Adrenal gland (tissue), 12 donors: ENCODE results near the gene ZNF620. TPM values are rescaled to one million over a fixed set of nuclear protein-coding genes. Genes with fewer than 3 reads are reported as not detected.
A peak's percentile ranks its signal among the peaks of the same experiment; 100 is the strongest.

Experiments
- DNase-seq, 7 donors: peaks; one replicate each; pipeline ENCODE4 v3.0.0-alpha.2; 2019 to 2020
- H3K27ac ChIP-seq, 5 donors: fragments of 200-600 bp; sonication (generic) in 4 of 5; 1 replicate in 3 of 5; 2 replicates in 2 of 5; pipeline versions ENCODE4 v1.5.1 to v1.8.0; 2016 to 2020; ENCODE audit warnings: mild to moderate bottlenecking in 1 of 5
- H3K27me3 ChIP-seq: fragments of 200-600 bp; 2 replicates; pipeline ENCODE4 v1.8.0; 2021
- H3K36me3 ChIP-seq, 2 donors: fragments of 200-600 bp; replicated peaks in 1 of 2; 1 replicate in 1 of 2; 2 replicates in 1 of 2; pipeline versions ENCODE4 v1.5.1 to v1.8.0; 2018 to 2022
- H3K4me1 ChIP-seq, 2 donors: fragments of 200-600 bp; replicated peaks in 1 of 2; 1 replicate in 1 of 2; 2 replicates in 1 of 2; pipeline versions ENCODE4 v1.5.1 to v1.8.0; 2018 to 2021
- H3K4me3 ChIP-seq, 4 donors: fragments of 200-600 bp; sonication (generic) in 3 of 4; one replicate each; pipeline ENCODE4 v1.5.1; 2016 to 2018
- H3K9me3 ChIP-seq, 3 donors: fragments of 200-600 bp; sonication (generic) in 1 of 3; replicated peaks in 1 of 3; 1 replicate in 2 of 3; 2 replicates in 1 of 3; pipeline versions ENCODE4 v1.5.1 to v1.8.0; 2016 to 2021
- POLR2A ChIP-seq, 2 donors: fragments of 450-650 bp; IDR thresholded peaks; one replicate each; pipeline ENCODE4 v1.6.1; 2017; ENCODE audit warnings: antibody characterized with exemption in 2 of 2, mild to moderate bottlenecking in 2 of 2, moderate library complexity in 1 of 2
- WGBS, 4 donors: extraction: QIAGEN DNeasy Blood & Tissue Kit in 2 of 4; methylation state at CpG; one replicate each; pipeline versions ENCODE4 v1.1.5 to v1.1.7; 2013 to 2017; 5-methylcytosine and 5-hydroxymethylcytosine counted together
- intact Hi-C, 2 donors: fragments of 100-400 bp; cut with DNase I; formaldehyde crosslinking; loops; one replicate each; pipeline versions ENCODE4 v1.14.1 to v1.15.0; 2022 to 2023
- polyA plus RNA-seq, 3 donors: library from polyadenylated mRNA; stranded (reverse); fragments of 200-250 nt in 2 of 3; fragments of 350-450 nt in 1 of 3; fragmentation: Illumina TruSeq in 1 of 3; extraction: RNeasy Lipid Tissue Mini Kit (QIAGEN cat#74804) in 1 of 3; gene quantifications; one replicate each; pipeline ENCODE4 v1.2.3, GENCODE V29; 2013 to 2014
- total RNA-seq, 9 donors: library from RNA; depleted of rRNA in 4 of 9; stranded (reverse); fragments of >200 nt in 4 of 9; fragments of 120-200 nt in 1 of 9; fragmentation: NEBNext Ultra II Directional in 1 of 9; extraction: Animal tissue kit (Norgen Biotek cat#: 25700) in 1 of 9; gene quantifications; one replicate each; pipeline versions ENCODE4 v1.1.0 to v1.2.4, GENCODE V29; 2013 to 2023
- TF ChIP-seq, protein P1 (sequence below), 6 experiments: fragments of 450-650 bp in 4 of 6; fragments of 200-600 bp in 2 of 6; sonication (generic) in 1 of 6; IDR thresholded peaks; 1 replicate in 5 of 6; 2 replicates in 1 of 6; pipeline versions ENCODE4 v1.5.1 to v1.8.0; 2016 to 2021; ENCODE audit warnings: antibody characterized with exemption in 6 of 6, mild to moderate bottlenecking in 2 of 6, moderate library complexity in 1 of 6
- donor health status: healthy with polysubstance abuse.
- donor health status: Bipolar disorder and iron deficiency.
- donor health status: DM: yes; HTN: yes; CAD: no.
- donor health status: DM: no; HTN: no; CAD: no.
- donor health status: DM: no; HTN: no; CAD: no.
- donor health status: DM: yes; HTN: yes; CAD: no.

Gene ZNF620
- total and polyA plus RNA-seq, 12 donors: 0.97 to 10.1 (median 3.7) TPM

DNA sequence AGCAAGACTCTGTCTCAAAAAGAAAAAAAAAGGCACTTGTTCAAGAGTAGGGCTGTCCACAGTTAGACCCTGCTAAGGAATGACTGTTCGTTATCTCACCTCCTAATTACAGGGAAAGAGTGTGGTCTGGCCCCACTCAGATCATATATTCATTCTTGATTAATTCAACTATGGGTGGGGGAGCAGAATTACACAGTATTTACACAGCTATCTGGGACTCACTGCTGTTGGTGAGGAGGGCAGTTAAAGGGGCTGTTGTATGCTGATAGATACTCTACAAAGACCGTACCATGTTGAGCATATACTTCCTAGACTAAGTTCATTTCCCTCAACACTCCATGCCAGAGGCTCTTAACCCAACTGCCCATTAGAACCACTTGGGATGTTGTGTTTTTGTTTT is 3.8 kb upstream of the ZNF620 start:
- no peak for DNase-seq
- Histone ChIP-seq H3K36me3 (no peaks in the 10 kb centered on the region), H3K27me3 (no peaks in the 10 kb centered on the region), H3K9me3 (no peaks in the 10 kb centered on the region), H3K4me3 (no peak overlapping the region), H3K4me1 (peaks cover 15 to 17% of the 10 kb centered on the region in 2 donors), H3K27ac (no peak overlapping the region)
- 90 to 100% (median 95%) methylated on average over 2 of the region's 2 CpGs for WGBS, 4 donors
- TF ChIP-seq POLR2A (IDR thresholded peaks at IDR 0.05): no peak
- TF ChIP-seq, protein P1, sequence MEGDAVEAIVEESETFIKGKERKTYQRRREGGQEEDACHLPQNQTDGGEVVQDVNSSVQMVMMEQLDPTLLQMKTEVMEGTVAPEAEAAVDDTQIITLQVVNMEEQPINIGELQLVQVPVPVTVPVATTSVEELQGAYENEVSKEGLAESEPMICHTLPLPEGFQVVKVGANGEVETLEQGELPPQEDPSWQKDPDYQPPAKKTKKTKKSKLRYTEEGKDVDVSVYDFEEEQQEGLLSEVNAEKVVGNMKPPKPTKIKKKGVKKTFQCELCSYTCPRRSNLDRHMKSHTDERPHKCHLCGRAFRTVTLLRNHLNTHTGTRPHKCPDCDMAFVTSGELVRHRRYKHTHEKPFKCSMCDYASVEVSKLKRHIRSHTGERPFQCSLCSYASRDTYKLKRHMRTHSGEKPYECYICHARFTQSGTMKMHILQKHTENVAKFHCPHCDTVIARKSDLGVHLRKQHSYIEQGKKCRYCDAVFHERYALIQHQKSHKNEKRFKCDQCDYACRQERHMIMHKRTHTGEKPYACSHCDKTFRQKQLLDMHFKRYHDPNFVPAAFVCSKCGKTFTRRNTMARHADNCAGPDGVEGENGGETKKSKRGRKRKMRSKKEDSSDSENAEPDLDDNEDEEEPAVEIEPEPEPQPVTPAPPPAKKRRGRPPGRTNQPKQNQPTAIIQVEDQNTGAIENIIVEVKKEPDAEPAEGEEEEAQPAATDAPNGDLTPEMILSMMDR (IDR thresholded peaks at IDR 0.05): no peak
- intact Hi-C loops: no loop called here

DNA sequence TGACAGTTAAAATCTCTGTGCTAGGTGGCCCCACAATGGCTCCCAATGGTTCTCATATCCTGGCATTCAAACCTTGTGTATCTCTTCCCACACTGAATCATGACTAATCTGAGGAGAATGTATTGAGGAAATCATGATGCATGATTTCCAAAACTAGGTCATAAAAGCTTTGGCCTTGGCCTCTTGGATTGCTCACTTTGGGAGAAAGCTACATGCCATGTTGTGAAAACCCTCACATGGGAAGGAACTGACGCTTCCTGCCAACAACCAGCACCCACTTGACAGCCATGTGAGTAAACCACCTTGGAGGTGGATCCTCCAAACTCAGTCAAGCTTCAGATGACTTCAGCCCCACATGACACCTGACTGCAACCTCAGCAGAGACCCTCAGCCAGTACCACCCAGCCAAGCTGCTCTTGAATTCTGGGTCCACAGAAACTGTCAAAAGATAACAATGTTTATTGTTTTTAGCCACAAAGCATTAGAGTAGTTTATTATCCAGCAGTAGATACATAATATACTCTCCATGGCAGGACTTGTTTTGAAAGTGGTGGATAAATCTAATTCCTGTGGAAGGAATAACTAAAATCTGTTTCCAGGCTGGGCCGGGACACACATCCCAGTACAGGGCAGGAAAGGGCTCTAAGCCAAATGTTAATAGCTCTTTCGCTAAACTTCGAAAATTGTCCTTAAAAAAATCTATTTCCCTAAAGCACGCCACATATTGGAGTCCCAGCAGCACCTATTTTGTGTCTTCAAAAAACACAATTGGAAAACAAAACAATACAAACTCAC is 1.0 kb upstream of the ZNF620 start:
- no peaks in the 10 kb centered on the region for H3K9me3 ChIP-seq
- H3K4me1 ChIP-seq: peaks cover 15 to 17% of the 10 kb centered on the region in 2 donors
- peak; percentile 68 to 91 (median 88) for DNase-seq
- intact Hi-C loops: no loop called here
- no peaks in the 10 kb centered on the region for H3K36me3 ChIP-seq
- H3K4me3 ChIP-seq: peak overlapping the region in 1 of 4 donors; percentile 69
- peak in 1 of 2 donors; percentile 47 for TF ChIP-seq POLR2A (IDR thresholded peaks at IDR 0.05)
- TF ChIP-seq, protein P1 (IDR thresholded peaks at IDR 0.05): no peak
- peak overlapping the region; percentile 45 to 89 (median 77) for H3K27ac ChIP-seq
- H3K27me3 ChIP-seq: no peaks in the 10 kb centered on the region
- WGBS, 4 donors: 44 to 60% (median 47%) methylated on average over 5 of the region's 5 CpGs

DNA sequence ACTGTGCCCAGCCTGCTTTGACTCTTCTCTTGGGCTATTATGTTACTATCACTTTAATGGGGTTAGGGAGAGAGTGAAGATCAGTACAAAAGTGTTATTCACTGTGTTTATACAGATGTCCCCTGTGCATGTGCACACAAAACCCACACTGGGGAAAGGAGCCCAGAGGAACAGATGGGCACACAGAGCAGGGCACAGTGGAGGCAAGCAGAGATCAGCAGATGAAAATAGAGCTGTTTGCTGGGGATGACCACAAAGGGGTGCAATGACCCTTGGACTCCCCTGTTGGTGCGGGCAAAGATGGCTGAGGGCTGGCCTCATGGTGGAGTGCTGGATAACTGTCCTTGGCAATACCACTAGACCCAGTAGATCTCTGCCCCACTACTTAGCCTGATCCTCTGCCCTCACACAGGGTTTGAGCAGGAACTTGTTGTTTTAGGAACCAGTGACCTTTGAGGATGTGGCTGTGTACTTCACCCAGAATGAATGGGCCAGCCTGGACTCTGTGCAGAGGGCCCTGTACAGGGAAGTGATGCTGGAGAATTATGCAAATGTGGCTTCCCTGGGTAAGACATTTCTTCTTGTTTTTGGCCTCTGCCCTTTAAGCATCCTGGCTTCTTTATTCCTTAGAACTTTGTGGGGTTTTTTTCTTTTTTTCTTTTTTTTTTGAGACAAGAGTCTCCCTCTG is 5.3 kb downstream of the ZNF620 start:
- intact Hi-C loops: loop anchor here in 1 of 2 donors (10.0 kb wide), 1 partner anchor 56 kb away; the partner anchor contains the start of gene RPL14
- H3K4me3 ChIP-seq: no peak overlapping the region
- WGBS, 4 donors: 94 to 100% (median 98%) methylated on average over 1 of the region's 1 CpG
- no peaks in the 10 kb centered on the region for H3K27me3 ChIP-seq
- H3K36me3 ChIP-seq: no peaks in the 10 kb centered on the region
- no peaks in the 10 kb centered on the region for H3K9me3 ChIP-seq
- no peak for DNase-seq
- TF ChIP-seq, protein P1 (IDR thresholded peaks at IDR 0.05): no peak
- no peak for TF ChIP-seq POLR2A (IDR thresholded peaks at IDR 0.05)
- no peak overlapping the region for H3K27ac ChIP-seq
- peaks cover 0 to 6% of the 10 kb centered on the region in 2 donors for H3K4me1 ChIP-seq

DNA sequence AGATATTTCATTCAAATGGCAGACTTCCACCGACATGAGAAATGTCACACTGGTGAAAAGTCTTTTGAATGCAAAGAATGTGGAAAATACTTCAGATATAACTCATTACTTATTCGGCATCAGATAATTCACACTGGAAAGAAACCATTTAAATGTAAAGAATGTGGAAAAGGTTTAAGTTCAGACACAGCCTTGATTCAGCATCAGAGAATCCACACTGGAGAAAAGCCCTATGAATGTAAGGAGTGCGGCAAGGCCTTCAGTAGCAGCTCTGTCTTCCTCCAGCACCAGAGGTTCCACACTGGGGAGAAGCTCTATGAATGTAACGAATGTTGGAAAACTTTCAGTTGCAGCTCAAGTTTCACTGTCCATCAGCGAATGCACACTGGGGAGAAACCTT is 10.4 kb downstream of the ZNF620 start:
- no peaks in the 10 kb centered on the region for H3K4me1 ChIP-seq
- intact Hi-C loops: loop anchor here in 1 of 2 donors (10.0 kb wide), 1 partner anchor 61 kb away; the partner anchor contains the start of gene RPL14

More for the DNA sequence above, 10.4 kb downstream of the ZNF620 start:
- no peaks in the 10 kb centered on the region for H3K27me3 ChIP-seq
- DNase-seq: no peak
- H3K27ac ChIP-seq: no peak overlapping the region
- 81 to 85% (median 83%) methylated on average over 5 of the region's 5 CpGs for WGBS, 4 donors
- TF ChIP-seq POLR2A (IDR thresholded peaks at IDR 0.05): no peak
- TF ChIP-seq, protein P1 (IDR thresholded peaks at IDR 0.05): no peak
- H3K4me3 ChIP-seq: no peak overlapping the region
- H3K36me3 ChIP-seq: no peaks in the 10 kb centered on the region
- no peaks in the 10 kb centered on the region for H3K9me3 ChIP-seq
